Measurements from ENCODE around the gene ZNF608.

Gene ZNF608

DNA sequence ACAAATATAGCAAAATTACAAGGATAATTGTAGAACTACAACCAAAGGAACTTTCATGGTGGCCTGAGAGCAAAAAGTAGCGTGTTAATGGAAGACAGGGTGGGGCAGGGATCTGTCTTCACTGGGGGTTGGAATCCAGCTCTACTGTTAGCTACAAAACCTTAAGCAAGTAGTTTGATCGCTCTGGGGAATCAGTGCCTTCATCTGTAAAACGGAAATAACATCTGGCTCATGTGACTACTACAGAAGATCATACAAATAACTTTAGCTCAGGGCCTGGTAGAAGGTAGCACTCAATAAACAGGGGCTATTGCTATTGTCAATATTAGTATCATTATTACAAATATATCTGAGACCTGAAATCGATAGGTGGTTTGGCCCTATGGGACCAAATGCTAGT is 40.4 kb downstream of the ZNF608 start:
- Histone ChIP-seq H3K27ac (no peak overlapping the region), H3K36me3 (ENCODE audit: control insufficient read depth, insufficient read depth, low read length) (no peaks in the 10 kb centered on the region), H3K4me2 (ENCODE audit: low read length) (no peak overlapping the region), H3K79me2 (peaks cover 20% of the 10 kb centered on the region), H3K27me3 (ENCODE audit: control insufficient read depth, insufficient read depth, low read length) (no peaks in the 10 kb centered on the region), H3K9ac (no peak overlapping the region), H3K4me1 (no peaks in the 10 kb centered on the region), H3K4me3 (ENCODE audit: low read depth, low read length) (no peak overlapping the region), H3K9me3 (ENCODE audit: control insufficient read depth, low read length) (no peaks in the 10 kb centered on the region), H2AFZ (no peak overlapping the region)
- TF ChIP-seq, protein P1, sequence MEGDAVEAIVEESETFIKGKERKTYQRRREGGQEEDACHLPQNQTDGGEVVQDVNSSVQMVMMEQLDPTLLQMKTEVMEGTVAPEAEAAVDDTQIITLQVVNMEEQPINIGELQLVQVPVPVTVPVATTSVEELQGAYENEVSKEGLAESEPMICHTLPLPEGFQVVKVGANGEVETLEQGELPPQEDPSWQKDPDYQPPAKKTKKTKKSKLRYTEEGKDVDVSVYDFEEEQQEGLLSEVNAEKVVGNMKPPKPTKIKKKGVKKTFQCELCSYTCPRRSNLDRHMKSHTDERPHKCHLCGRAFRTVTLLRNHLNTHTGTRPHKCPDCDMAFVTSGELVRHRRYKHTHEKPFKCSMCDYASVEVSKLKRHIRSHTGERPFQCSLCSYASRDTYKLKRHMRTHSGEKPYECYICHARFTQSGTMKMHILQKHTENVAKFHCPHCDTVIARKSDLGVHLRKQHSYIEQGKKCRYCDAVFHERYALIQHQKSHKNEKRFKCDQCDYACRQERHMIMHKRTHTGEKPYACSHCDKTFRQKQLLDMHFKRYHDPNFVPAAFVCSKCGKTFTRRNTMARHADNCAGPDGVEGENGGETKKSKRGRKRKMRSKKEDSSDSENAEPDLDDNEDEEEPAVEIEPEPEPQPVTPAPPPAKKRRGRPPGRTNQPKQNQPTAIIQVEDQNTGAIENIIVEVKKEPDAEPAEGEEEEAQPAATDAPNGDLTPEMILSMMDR (IDR thresholded peaks at IDR 0.05), result no peak

- TF ChIP-seq, protein P1 (IDR thresholded peaks at IDR 0.05), result no peak
- no peaks in the 10 kb centered on the region for H3K36me3 ChIP-seq (ENCODE audit: control insufficient read depth, insufficient read depth, low read length)
- H3K27ac ChIP-seq, result no peak overlapping the region
- no peaks in the 10 kb centered on the region for H3K27me3 ChIP-seq (ENCODE audit: control insufficient read depth, insufficient read depth, low read length)
- H3K4me3 ChIP-seq (ENCODE audit: low read depth, low read length), result no peak overlapping the region
- no peaks in the 10 kb centered on the region for H3K4me1 ChIP-seq
- no peaks in the 10 kb centered on the region for H3K9me3 ChIP-seq (ENCODE audit: control insufficient read depth, low read length)
- H3K79me2 ChIP-seq, result peaks cover 20% of the 10 kb centered on the region
- no peak overlapping the region for H3K4me2 ChIP-seq (ENCODE audit: low read length)
- H2AFZ ChIP-seq, result no peak overlapping the region
- no peak overlapping the region for H3K9ac ChIP-seq
These were observed 40.9 kb downstream of the ZNF608 start for GRCh38 chr5:124705577-124705976.

DNA sequence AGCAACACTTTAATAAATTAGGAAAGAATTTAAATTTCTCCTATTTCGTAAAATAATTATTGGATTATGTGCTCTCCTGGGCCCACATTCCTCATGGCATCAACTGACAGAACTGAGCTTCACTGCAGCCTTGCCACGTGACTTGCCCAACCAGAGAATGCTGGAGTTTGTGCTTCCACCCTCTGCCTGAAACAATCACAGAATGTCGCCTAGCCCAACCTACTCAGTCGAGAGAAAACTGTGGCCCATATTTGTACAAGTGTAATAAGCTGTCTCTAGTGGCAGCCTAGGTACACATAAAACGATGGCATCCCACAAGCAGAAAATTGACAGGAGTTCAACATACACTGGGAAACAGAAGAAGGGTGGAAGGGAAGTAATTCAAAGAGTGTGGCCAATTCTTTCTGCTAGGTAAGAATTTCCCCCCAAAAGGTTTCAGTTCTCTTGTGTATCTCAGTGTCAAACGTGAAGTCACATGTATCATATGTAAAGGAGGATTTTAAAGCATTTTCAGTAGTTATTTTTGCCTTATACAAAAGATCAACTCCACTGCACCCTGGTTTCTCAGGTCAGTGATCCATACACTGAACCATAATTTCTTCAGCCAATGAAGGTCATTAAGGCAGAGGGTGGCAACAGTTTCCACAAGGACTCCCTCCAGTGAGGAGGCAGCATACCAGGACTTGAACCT is 41.7 kb downstream of the ZNF608 start:
- Histone ChIP-seq H3K27me3 (ENCODE audit: control insufficient read depth, insufficient read depth, low read length) (no peaks in the 10 kb centered on the region), H3K4me1 (peaks cover 2% of the 10 kb centered on the region), H3K9ac (no peak overlapping the region), H3K36me3 (ENCODE audit: control insufficient read depth, insufficient read depth, low read length) (no peaks in the 10 kb centered on the region), H3K9me3 (ENCODE audit: control insufficient read depth, low read length) (no peaks in the 10 kb centered on the region), H3K4me3 (ENCODE audit: low read depth, low read length) (no peak overlapping the region), H3K27ac (no peak overlapping the region), H2AFZ (no peak overlapping the region), H3K79me2 (peaks cover 20% of the 10 kb centered on the region), H3K4me2 (ENCODE audit: low read length) (no peak overlapping the region)
- TF ChIP-seq, protein P1 (IDR thresholded peaks at IDR 0.05), result no peak

GRCh38 chr5:124703995-124704394 is 42.4 kb downstream of the ZNF608 start:
- H2AFZ ChIP-seq, result no peak overlapping the region
- H3K27ac ChIP-seq, result no peak overlapping the region
- H3K9me3 ChIP-seq (ENCODE audit: control insufficient read depth, low read length), result no peaks in the 10 kb centered on the region
- no peak overlapping the region for H3K4me3 ChIP-seq (ENCODE audit: low read depth, low read length)
- TF ChIP-seq, protein P1 (IDR thresholded peaks at IDR 0.05), result no peak
- H3K79me2 ChIP-seq, result peaks cover 17% of the 10 kb centered on the region
- peaks cover 2% of the 10 kb centered on the region for H3K4me1 ChIP-seq
- H3K36me3 ChIP-seq (ENCODE audit: control insufficient read depth, insufficient read depth, low read length), result no peaks in the 10 kb centered on the region
- H3K27me3 ChIP-seq (ENCODE audit: control insufficient read depth, insufficient read depth, low read length), result no peaks in the 10 kb centered on the region
- H3K9ac ChIP-seq, result no peak overlapping the region
- no peak overlapping the region for H3K4me2 ChIP-seq (ENCODE audit: low read length)

DNA sequence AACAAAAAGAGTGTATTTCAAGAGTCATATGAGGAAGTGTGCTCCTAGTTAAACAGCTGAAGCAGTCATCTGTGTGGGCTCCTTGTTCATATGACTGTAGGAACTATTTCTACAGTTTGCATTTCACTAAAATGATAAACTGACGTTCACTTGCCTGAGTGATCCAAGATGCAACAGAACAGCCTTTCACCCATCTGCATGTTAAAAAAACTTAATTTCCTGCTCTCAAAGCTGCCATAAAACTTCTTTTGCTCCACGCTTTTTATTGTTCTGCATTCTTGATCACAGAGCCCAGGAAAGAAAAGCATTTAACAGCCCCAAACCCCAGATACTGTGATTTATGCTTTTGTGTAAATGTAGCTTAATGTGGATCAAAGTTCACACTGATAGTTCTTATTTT is 43.9 kb downstream of the ZNF608 start:
- H2AFZ ChIP-seq, result no peak overlapping the region
- no peak overlapping the region for H3K9ac ChIP-seq
- H3K9me3 ChIP-seq (ENCODE audit: control insufficient read depth, low read length), result no peaks in the 10 kb centered on the region
- no peak overlapping the region for H3K4me2 ChIP-seq (ENCODE audit: low read length)
- H3K4me3 ChIP-seq (ENCODE audit: low read depth, low read length), result no peak overlapping the region
- H3K27me3 ChIP-seq (ENCODE audit: control insufficient read depth, insufficient read depth, low read length), result no peaks in the 10 kb centered on the region
- H3K27ac ChIP-seq, result no peak overlapping the region
- TF ChIP-seq, protein P1 (IDR thresholded peaks at IDR 0.05), result no peak
- H3K36me3 ChIP-seq (ENCODE audit: control insufficient read depth, insufficient read depth, low read length), result no peaks in the 10 kb centered on the region
- H3K79me2 ChIP-seq, result peaks cover 9% of the 10 kb centered on the region
- peaks cover 2% of the 10 kb centered on the region for H3K4me1 ChIP-seq

Data from parathyroid adenoma (tissue), 2 donors.